Measurements from ENCODE around the gene MEIS2.

Gene MEIS2

DNA sequence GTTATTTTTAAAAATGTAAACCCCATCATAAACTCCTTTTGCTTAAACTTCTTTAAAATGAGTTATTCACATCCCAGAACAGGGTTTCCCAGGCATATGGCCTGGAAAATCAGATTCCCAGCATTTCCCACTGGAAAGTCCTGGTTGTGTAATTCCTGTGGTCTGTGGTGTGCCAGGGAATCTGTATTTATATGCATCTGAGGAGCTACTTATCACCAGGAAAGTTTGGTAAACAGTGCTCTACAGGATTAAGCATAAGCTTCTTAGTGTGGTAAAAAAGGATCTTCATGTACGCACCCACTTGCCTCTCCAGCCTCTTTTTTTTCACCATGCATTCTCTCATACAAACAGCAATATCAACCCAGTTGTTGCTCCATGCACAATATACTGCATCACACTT is 28.2 kb downstream of the MEIS2 start:
- no peak for DNase-seq

DNA sequence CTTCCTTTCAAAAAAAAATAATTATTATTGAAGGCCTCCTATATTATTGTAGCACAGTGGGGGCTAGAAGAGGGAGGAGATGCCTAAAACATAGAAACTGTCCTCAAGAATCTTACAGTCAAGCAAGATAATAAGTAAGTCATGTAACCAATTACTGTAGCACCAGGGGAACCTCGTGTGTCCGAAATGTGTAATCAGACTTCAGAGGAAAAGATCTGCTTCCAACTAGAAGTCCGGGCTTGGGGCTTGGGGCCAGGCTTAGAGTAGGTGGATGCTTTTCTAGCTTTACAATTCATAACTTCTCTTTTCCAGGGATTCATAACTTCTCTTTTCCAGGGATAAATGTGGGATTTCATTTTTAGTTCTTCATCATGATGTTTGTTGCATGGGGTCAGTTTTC is 29.2 kb downstream of the MEIS2 start:
- no peak for DNase-seq

DNA sequence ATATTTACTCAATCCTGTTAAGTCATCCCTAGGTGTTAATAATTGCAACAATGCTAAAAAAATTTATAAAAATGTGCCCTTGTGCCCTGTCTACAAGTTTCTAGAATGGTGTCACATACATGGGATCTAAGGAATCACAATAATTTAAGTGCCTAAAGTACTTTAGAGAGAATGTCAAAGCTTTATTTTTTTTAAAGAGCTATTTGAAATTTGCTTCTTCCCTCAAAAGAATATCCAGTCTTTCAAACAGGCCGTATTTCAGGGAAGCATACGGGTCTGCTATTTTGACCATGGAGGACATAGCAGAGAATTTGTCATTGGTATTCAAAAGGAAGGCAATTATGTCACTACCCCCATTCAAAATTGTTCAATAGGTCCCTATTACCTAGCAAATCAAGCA is 29.7 kb downstream of the MEIS2 start:
- DNase-seq, result no peak

DNA sequence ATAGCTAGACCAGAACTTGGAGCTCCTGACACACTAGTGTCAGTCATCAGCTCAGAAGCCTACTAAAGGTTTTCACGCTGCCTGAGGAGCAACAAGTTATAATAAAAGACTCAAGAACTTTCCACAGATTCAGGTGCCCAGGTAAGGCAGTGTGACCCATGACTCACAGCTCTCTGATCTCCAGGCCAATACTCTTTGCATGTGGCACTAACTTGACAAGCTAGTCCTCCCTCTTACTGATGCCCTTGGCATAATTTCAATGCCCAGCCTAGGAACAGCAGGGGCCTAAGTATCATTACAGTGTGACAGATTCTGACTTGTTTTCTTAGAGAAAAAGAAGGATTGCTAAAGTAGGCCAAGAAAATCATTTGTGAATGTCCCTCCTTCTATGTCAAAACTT is 38.4 kb downstream of the MEIS2 start:
- DNase-seq, result no peak

DNA sequence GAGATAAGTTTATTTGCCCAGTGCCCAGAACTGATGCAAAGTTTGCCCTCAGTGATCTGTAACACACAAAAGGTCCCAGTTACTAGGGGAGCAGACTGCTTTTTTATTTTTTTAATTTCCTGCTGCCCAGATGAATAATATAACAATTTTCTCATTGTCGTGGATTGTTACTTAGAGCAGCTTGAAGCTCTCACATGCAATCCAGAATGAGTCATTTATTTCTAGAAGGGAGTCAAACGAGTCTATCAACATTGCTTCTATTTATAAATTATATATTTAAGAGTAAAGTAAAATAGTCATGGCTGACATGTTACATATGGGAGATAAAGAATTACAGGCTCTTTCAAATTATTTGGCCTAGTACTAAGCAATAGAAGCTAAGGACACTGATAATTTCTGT is 41.3 kb downstream of the MEIS2 start:
- no peak for DNase-seq

DNA sequence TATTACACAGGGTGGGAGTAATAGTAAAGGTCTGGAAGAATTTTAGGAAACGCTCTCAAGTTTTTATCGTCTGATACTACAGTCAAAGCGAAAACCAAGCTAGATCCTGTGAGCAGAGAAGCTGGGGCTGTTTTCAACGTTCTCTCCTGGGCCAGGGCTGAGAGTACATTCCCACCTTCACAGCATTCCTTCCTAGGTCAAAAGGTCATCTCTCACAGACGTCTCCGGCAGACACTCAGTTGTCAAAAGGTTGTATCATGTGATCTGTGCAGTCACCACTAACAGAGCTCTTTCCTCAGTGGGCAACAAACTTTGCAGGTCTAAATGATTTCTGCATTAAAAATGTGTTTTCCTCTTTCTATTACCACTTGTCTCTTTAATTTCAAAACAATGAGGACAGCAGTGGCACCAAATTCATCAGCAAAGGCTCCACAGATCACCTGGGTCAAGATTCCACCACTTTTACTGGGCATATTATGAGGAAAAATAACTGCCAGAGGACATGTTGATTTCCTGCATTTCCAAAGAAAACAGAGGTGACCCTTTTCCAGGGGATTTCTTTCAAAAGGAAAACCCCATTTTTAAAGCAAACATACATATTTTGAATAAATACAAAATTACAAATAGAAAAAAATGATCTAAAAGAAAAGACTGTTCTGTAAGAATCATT is 41.9 kb downstream of the MEIS2 start:
- no peak for DNase-seq

DNA sequence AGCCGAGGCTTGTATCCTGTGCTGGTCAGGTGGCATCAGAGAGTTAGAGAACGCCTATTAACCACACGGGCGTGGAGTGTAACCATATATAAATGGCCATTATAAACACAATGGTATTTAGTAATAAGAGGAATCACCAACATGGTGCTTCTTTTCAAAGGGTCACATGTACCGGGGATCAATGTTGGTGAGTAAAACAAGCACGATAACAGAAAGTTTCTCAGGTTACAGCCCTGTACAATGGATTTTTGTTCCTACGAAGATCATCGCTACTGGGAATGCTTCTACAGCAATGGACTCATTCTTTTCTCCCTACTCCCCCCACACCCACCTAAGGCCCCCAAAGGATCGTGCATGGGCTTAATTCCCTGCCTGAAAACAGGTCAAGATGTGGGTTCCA is 42.5 kb downstream of the MEIS2 start:
- DNase-seq, result no peak

DNA sequence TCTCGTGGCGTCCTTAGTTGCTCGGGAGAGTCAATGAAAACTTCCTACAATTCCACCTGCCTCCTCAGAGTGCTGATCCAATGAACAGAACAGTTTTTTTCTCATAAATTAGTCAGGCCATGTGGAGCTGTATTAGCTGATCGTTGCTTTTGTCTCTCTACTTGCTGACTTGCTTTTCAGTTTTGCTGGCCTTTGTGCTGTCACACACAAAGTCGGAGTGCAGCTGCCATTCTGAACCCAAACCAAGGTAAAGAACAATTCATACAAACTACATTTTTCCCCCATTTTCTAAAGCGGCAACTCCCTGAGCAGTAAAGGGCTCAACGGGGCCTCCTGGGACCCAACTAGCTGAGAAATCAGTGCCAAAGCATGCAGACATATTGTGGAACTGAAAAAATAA is 43.1 kb downstream of the MEIS2 start:
- DNase-seq, result no peak

DNA sequence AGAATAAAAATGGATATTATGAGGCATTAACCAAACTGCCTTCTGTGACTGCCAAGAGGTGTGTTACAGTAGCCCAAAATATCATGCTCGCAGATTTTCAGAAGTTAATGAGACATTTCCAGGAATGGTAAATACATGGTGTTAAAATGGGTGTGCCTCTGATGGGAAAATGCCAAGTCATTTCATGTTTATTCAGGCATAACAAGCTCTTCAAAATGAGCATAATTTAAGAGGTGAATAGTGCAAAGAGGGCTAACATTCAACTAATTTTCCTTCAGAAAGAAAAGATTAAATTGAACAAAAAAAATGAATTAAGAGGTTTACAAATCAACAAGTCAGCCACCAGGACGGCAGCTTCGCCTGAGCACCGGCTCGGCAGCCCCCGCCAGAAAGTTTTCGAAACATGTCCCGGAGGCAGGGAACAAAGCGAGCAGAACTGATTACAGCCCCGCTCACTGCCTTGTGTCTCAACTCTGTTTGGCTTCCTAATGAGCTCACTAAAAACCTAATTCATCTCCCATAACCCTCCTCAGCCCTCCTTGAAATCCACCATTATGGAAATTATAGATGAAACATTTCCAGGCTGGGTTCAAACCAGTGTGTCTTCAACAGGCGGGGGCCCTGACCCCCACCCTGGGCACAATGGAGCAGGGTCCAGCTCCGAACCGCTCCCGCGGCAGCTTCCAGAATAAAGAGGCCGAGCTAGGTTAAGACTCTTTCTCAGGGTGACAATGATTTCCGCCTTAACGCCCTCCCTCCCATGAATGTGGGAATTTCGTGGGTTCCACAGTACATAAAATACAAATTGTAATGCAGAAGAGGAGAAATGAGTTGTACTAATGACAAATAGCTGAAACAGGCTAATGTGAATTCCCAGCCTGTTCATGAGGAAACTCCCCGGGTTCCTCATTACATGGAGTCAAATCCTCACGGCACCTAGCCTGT is 43.9 kb downstream of the MEIS2 start:
- DNase-seq, result no peak

DNA sequence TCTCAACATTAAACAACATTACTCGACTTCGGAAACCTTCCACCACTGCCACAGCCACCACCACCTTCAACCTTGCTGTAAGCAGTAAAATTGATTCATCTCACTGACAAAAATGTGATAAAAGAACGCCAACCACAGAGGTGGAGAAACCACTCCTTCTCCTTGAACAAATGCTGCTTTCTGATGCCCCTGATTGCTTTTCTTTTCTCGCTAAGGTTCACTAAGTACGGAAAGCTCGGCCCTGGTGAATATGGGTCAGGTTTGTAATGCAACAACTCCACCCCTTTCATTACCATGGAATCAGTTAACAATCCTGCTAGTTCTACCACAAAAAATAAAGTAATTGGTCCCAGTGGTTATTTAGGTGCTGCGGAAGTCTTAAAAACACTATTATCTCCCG is 44.9 kb downstream of the MEIS2 start:
- DNase-seq, result no peak

DNA sequence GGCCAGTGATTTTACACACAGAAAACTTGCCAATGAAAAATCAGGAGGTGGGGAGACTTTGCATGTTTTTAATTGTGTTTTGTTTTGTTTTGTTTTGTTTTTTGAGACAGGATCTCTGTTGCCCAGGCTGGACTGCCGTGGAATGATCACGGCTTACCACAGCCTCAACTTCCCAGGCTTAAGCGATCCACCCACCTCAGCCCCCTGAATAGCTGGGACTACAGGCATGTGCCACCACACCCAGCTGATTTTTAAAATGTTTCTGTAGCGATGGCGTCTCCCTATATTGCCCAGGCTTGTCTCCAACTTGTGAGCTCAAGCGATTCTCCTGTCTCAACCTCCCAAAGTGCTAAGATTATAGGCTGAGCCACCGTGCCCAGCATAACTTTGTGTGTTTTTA is 46.0 kb downstream of the MEIS2 start:
- no peak for DNase-seq

DNA sequence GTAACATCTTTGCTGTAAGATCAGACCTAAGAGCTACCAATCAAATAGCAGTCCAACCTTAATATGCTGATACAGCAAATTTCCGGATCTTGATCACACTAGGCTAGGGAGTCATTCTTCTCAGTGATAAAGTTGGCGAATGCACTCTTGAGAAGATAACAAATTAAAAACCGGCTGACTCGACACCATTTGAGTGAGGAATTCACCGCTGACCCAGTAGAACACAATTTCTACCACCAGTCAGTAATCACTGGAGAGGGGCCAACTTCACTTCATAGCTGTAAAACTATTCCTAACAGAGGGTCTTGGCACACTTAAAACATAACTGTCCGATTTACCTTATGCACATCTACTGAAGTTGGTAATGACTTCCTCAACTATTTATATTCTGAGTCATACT is 47.2 kb downstream of the MEIS2 start:
- DNase-seq, result no peak

DNA sequence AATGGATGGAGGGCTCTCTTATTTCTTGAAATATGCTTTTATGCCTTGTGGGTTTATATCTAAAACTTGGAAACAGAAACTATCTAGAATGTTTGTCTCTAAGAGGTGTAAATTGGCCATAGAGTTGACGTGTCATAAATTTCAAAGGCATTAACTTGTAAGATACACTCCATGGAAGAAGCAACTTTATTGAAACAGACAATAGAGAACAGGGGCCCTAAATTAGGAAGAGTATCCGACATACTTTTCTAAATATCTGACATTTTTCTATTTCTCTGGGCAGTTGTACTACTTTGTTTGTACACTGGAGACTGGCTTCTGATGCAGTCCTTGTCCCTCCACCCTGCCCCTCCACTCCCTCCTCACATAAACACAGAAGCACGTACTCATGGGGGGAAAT is 50.0 kb downstream of the MEIS2 start:
- no peak for DNase-seq

DNA sequence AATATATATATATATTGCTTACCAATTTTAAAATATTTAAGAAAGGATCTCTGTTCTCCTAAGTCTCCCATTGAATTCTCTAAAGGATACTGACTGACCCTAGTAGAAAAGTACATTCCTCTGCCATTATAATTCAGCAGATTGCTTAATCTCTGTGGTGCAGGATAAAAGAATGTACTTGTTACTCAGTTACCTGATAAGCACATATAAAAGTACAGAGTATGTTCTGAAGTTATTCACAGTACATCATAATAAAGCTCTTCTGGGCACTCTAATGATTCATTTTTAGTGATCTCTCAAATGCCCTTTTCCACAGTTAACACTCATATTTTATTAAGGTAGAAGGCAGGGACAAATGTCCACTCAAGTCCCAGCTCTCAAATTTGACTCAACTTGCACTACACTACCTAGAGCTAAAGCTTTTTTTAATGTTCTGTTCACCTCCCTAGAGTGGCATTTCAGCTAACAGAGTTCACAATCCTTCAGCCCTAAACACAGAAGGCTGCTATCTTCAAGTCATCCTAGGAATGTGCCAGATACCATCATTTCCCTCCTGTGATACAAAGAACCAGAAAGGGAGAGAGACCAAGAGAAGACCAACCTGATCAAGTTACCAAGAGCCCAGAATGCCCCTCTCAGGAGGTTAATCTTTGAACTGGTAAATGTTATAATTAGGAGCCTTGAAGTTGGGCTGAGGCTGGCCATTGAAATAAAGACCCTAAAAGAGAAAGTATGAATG is 53.3 kb downstream of the MEIS2 start:
- no peak for DNase-seq

DNA sequence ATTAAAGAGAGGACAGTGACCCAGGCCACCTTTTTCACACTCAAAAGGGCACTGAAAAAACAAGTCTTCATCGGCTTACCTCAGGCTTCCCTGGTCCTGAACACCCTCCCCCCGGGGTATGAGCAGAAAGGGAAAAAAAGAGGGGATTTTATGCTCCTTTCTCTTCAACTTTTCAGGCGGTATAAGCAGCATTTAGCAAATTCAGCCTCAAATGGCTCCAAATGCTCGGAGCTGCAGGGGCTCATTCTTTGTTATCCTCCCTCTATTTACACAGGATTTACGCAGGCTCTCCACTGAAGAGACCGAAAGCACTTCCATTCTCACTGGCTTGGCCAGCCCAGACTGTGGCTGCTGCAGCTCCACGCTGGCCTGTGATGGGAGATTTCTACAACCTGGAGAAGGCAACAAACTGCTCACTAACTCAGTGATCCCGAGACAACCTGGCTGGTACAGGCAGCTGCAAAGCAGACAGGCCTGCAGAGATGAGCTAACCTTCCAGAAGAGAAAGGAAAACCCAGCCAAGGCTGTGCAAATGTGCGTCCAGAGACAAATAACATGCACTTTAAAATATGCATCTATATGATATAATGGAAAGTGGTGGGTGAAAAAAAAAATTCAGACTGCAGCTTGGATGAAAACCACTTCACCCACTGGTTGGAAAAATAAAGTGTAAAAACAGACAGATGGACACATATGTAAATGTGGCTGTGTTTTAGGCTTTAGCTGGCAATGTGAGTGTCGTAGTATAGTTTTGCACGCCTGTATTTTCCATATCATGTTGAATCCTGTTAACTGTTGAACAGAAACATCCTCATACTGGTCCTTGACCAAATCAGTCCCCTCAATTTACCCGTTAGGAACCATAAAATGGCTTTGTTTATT is 54.2 kb downstream of the MEIS2 start:
- no peak for DNase-seq

DNA sequence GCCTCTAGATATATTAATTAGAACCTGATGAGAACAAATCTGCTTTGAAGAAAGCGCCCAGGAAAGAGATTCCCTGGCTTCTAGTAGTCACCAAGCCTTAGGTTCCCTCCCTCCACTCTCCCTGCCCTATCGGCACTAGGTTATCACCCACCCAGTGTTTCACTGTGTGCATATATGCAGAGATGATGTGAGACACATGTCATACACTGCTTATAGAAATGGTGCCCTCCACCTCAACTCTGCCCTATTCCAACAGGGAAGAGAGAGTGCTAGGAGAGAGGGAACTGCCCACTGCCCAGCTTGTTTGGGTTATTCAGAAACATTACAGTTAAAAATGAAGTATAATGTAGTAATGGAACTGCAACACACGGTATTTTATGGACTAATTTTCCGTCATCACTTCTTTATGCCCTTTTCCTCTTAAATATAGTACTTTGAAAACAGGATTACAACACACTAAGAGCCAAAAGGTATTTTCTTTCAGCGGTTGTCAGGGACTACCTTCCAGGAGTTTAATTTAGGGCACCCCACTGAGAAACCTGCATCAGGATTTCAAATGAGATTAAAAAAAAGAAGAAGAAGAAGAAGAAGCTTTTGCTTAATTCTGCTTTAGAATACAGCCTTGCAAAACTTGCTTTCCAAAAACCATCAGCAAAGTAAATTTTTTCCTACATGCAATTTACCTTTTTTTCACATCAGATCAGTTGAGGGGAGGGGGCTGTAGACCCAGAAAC is 55.3 kb downstream of the MEIS2 start:
- DNase-seq, result no peak

DNA sequence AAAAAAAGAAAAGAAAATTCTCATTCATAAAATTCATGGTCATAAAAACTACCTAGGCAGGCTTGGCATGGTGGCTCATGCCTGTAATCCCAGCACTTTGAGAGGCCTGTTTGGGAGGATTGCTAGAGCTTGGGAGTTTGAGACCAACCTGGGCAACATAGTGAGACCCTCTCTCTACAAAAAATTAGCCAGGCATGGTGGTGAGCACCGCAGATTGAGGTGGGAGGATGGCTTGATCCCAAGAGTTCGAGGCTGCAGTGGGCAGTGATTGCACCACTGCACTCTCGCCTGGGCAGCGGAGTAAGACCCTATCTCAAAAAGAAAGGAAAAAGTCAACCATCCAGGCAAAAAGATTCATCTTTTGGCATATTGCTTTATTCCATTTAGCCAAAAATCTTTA is 58.5 kb downstream of the MEIS2 start:
- no peak for DNase-seq

DNA sequence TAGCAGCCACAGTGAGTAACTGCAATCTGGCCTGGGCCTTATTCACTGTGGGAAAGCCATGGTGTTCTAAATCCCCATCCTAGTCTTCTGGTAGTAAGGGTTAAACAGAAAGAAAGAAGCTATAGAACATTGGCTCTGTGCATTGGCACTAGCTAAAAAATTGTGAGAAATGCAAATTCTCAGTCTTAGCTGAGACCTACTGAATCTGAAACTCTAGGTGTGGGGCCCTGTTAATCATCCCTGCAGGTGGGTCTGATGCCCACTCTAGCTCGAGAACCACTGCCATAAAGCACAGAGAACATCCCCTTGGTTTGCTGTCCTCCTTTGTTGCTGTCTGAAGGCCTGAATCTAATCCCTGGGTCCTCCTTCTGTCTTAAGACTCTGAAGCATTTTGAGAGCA is 59.3 kb downstream of the MEIS2 start:
- DNase-seq, result no peak

DNA sequence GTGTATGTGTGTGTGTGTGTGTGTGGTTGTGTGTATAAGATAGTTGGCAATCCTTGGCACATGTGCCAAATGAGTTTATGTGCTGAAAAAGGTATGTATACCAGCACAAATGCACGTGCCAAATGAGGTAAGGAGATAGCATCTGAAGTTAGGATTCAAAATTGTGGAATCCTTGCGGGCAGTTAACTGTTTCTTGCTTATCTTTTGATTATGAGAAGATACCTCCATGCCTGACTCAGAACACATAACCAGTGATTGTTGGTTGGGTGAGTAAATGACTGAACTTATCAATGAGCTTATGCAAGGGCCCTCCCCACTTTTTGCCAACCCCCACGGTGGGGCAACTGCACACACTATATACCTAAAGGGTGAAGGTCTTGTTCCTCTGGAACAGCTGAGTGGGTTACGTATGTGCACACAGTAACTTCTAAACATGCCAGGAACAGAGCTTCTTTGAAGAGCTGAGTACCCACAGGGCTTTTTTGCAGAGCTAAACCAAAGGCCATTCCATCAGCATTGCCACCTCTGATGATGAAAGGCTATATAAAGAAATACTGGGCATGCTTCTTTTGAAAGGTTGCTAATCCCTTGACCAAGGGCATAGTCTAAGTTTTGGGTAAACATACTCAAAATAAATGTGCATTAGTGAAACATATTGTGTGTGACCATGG is 60.1 kb downstream of the MEIS2 start:
- no peak for DNase-seq

DNA sequence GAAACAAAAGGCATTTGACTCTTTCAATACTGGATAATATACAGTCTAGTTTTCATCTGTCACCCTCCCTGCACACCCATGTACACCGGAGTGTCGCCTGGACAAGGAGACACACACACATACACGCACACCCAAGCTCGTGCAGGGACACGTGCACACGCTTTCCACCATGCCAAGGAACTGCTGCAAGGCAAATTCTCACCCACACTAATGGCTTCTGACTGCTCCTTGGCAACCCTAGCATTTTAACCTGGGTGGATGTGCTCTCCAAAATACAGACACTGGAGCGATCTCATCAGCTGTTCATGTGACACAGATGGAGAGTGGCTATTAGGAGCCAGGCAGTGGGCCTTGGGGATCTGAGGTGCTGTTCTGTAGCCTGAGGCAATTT is 61.6 kb downstream of the MEIS2 start:
- no peak for DNase-seq
